ENCODE data around the gene DNAH14.
"Not testable (repeated sequence)": the region's sequence is repeated elsewhere in the genome, so short reads cannot be mapped to it uniquely, and the experiment has no call there.

The DNAH14 gene

DNA sequence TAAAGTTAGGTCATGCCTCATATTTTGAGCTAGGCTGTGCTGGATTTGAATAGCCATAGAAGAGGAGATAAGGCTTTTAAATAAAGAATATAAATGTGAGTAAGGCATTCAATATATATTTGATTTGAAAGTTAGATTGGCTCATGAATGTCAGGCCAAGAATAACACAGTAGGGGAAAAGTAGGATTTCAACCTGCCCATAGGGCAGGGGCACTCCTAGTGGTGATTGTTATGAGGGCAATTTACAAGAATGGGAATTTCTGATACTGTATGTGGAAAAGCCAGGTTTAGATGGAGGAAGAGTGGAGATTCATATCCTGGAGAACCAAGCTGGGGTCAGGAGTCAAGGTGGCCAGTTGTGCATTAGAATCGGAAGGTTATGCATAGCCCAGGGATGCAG is 74.9 kb downstream of the DNAH14 start:
- DNase-seq = no peak

DNA sequence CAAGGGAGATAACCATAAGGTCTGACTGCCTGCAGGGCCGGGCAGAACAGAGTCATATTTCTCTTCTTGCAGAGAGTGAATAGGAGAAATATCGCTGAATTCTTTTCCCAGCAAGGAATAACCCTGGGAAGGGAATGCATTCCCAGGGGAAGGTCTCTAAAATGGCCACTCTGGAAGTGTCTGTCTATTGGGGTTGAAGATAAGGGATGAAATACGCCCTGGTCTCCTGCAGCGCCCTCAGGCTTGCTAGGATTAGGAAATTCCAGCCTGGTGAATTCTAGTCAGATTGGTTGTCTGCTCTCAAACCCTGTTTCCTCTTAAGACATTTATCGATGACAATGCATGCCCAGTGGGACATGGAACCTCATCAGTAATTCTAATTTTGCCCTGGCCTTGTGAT is 76.9 kb downstream of the DNAH14 start:
- not testable (repeated sequence) for DNase-seq

DNA sequence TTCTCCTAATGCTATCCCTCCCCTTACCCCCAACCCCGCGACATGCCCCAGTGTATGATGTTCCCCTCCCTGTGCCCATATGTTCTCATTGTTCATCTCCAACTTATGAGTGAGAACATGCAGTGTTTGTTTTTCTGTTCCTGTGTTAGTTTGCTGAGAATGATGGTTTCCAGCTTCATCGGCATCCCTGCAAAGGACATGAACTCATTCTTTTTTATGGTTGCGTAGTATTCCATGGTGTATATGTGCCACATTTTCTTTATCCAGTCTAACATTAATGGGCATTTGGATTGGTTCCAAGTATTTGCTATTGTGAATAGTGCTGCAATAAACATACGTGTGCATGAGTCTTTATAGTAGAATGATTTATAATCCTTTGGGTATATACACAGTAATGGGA is 78.6 kb downstream of the DNAH14 start:
- DNase-seq = not testable (repeated sequence)

DNA sequence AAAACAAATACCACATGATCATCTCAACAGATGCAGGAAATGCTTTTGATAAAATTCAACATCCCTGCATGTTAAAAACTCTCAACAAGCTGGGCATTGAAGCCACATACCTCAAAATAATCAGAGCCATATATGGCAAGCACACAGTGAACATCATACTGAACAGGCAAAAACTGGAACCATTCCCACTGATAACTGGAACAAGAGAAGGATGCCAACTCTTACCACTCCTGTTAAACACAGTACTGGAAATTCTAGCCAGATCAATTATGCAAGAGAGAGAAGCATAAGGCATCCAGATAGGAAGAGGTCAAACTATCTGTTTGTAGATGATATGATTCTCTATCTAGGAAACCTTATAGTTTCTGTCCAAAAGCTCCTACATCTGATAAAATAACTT is 91.6 kb downstream of the DNAH14 start:
- DNase-seq = no peak

DNA sequence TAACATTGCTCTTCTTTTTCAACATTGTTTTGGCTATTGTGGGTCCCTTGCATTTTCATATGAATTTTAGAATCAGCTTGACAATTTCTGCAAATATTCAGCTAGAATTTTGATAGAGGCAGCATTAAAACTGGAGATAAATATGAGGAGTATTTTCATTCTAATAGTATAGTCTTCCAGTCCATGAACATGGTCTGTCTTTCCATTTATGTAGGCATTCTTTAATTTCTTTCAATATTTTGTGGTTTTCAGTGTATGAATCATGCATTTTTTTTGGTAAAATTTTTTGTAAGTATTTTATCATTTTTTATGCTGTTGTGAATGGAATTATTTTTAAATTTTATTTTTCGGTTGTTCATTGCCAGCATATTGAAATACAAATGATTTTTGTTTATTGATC is 97.2 kb downstream of the DNAH14 start:
- DNase-seq = no peak

DNA sequence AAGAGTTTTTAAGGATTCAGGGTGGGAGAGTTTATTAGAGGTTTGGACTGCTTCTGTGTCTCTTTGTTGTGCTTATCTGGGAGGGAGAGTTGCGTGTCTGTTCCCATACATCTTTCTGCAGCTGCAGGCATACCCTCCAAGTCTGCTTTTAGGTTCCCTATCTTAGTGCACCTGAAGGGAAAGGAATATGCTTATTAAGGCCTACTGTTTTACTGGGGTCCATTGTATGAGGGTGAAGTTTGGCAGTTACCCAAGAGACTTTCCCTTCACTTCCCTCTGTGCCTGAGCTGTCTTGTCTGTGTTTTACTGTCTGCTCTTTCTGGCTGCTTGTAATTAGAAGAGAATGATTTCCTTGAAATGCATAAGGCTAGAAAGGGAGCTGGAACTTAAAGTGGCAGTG is 107.0 kb downstream of the DNAH14 start:
- DNase-seq = not testable (repeated sequence)

- no peak for DNase-seq
These were observed 112.8 kb downstream of the DNAH14 start for GRCh38 chr1:225042263-225042662.

DNA sequence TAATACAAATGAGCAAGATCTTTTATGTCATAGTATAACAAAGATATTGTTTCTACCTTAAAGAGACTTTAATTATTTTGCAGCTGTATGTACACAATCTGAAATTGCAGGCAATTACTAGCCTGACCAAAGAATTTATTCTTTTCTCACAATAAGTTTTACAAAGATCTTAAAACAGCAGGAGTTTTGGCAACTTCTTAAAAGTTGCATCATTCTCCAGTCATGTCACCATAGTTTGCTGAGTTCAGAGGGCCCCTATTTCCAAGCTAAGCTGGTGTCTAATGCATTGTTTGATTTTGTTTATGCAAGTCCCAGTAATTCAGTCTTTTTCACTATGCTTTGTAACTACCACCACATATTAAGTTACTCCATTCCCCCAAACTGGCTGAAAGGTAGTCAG is 114.8 kb downstream of the DNAH14 start:
- no peak for DNase-seq

DNA sequence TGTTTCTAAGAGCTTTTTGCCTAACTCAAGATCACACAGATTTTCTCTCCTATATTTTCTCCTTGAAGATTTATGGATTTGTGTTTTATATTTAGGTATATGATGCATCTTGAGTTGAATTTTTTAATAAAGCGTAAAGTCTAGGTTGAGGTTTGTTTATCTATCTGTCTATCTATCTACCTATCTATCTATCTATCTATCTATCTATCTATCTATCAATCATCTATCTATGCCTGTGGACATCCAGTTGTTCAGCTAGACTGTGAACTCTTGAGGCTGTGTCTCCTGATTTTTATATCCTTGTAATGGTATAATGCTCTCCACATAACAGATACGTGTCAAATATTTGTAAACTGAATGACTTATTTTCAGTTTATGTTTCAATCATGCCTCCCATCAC is 120.1 kb downstream of the DNAH14 start:
- DNase-seq = no peak

DNA sequence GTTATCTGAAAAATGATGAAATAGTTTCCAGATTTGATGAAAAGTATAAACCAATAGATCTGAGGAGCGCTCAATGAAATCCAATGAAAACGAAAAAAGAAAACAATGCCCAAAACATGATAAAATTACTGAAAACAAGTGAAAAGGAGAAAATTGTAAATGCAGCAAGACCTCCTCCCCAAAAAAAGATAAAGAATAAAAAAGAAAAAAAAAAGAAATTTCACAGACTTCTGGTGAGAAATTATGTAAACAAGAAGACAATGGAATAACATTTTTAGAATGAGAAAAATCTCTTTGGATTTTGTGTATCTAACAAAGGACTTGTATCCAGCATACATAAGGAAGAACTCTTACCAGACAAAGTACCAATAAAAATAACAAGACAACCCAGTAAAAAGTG is 134.2 kb downstream of the DNAH14 start:
- no peak for DNase-seq

GRCh38 chr1:225070972-225071371 is 141.5 kb downstream of the DNAH14 start:
- DNase-seq = no peak

DNA sequence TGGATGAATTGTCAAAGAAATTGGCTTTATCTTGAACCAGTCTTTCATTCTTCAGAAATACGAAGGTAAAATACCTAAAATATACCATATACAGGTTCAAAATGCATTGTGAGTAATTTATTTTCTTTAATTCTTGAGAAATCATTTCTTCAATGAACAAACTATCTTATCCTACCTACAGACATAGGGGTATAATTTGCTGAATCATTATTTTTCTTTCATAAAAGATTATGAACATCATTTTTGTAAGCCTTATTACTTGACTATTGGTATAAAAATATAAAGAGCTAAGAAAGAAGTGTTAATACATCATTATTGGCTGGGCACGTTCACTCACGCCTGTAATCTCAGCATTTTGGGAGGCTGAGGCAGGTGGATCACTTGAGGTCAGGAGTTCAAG is 167.7 kb downstream of the DNAH14 start:
- no peak for DNase-seq

DNA sequence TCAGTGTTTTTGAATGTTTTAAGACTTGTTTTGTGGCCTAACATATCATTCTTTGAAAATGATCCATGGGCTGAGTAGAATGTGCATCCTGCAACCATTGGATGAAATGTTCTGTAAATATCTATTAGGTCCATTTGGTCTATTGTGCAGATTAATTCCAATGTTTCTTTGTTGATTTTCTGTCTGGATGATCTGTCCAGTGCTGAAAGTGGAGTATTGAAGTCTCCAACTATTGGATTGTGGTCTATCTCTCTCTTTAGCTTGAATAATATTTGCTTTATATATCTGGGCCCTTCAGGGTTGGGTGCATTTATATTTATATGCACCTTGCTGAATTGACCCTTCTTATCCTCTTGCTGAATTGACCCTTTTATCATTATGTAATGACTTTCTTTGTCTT is 181.5 kb downstream of the DNAH14 start:
- no peak for DNase-seq

- no peak for DNase-seq
These were observed 183.8 kb downstream of the DNAH14 start for GRCh38 chr1:225113265-225113664.

DNA sequence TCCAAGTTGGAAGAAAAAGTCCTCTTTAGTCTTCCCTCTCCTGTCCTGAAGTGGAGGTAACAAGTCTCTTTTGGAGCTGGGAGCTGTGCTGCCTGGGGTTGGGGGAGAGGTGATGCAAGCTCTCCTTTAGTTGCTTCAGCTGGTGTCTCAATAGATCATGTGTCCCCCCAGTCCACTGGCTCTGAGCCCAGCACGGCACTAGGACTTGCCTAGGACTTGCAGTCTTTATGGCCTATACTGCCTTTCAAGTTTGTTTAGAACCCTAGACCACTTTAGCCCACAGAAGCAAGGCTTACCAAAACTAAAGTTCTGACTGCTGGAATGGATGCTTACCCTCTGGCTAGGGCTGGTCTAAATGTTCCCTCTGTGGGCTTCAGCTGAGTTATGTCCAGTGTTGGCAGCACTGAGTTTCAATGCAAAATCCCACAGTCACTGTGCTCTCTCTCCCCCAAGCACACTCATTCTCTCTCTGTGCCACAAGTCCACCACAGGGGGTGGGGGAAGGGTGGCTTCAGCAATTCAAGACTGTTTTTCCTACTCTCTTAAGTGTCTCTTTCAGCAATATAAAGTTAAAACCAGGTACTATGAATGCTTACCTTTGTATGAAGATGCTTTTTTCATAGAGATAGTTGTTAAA is 185.0 kb downstream of the DNAH14 start:
- DNase-seq = no peak

DNA sequence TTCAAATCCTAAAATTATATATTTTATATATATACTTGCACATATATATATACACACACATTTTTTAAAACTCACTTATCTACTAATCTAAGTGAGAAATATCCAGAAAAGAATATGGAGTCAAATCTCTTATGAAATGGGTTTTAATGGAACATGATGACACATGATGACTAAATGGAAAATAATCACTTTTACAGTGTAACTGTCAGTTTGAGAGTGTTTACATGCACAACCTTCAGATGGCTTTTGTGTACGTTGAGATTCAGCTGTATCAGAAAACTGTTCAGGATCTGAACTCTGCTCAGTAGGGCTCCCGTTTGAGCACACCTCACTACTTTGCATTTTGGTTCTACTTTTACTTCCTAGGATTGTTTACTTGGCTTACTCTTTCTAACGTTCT is 189.8 kb downstream of the DNAH14 start:
- no peak for DNase-seq

GRCh38 chr1:225121095-225121494 is 191.6 kb downstream of the DNAH14 start:
- no peak for DNase-seq

- DNase-seq = no peak
These were observed 202.4 kb downstream of the DNAH14 start for GRCh38 chr1:225131869-225132268.

- no peak for DNase-seq
These were observed 208.5 kb downstream of the DNAH14 start for GRCh38 chr1:225137976-225138375.

GRCh38 chr1:225143001-225143400 is 213.5 kb downstream of the DNAH14 start:
- no peak for DNase-seq

- DNase-seq = no peak
These were observed 217.0 kb downstream of the DNAH14 start for GRCh38 chr1:225146478-225146877.

GRCh38 chr1:225147791-225148190 is 218.3 kb downstream of the DNAH14 start:
- not testable (repeated sequence) for DNase-seq

DNA sequence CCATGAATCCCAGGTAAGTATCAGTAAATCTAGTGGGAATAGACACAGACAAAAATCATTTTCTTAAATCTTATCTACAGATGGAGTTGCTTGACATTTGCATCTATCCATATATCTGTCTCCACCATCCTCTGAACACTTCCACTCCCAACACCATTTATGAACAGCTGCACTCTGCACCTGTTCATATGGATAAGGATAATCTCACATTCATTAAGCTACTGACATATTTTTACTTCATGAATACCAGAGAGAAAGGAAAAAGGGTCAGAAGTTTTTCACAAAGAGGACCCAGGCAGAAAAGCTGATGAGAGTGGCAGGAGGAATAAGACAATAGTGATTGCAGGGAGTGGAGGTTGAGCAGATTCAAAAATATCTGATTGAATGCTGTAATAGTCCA is 222.6 kb downstream of the DNAH14 start:
- DNase-seq = no peak

DNA sequence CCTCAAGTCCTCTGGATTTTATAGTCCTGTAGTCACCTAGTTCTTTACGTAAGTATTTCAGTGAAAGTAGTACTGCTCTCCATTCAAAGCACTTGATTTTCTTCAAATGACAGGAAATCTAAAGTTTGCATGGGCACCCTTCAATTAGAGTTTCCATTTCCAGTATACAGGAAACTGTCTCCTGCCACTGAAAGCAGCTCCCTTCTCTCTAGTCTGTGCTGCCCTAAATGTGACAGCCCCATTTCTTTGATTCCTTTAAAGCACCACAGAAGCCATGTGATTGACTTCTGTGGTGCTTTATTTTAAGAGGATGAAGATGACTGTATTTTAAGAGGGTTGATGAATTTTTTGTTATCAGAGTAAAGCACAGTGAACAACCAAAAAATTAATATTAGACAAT is 226.1 kb downstream of the DNAH14 start:
- no peak for DNase-seq

DNA sequence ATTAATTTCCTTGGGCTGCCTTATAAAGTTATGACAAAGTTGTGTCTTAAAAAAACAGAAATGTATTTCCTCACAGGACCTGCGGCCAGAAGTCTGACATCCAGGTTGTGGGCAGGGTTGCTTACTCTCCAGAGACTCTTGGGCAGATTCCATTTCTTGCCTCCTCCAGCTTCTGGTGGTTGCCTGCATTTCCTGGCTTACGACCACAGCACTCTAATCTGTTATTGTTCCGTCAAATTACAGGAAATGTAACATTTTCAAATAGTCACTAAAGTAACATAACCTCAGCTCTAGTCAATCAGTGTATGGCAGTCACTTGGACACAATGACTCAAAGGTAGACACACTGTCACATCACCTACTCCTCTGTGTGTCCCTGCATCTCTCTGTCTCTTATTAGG is 226.8 kb downstream of the DNAH14 start:
- no peak for DNase-seq

DNA sequence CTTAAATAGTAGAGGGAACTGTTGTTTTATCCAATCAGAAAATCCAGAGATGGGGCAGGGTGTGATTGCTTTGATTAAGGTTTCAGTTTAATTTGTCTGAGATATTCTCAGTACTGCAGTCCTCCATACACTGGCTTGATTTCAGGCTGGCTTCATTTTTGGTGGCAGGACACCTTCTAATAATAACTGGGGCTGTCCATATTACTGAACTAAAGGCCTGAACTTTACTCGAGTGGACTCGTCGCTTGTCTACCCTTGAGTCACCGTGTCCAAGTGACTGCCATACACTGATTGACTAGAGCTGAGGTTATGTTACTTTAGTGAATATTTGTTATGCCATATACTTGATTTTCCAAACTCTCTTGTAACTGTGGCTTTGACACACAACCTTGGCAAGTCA is 228.8 kb downstream of the DNAH14 start:
- DNase-seq = no peak
